Fibroblast of skin of left biceps (primary cell): ENCODE measurements around the gene IL10RB.

Experiments used
- DNase-seq, 2 experiments: peaks; one replicate each; pipeline ENCODE4 v3.0.0-alpha.2; 2013; ENCODE audit warnings: low read depth in 2 of 2

Gene IL10RB

DNA sequence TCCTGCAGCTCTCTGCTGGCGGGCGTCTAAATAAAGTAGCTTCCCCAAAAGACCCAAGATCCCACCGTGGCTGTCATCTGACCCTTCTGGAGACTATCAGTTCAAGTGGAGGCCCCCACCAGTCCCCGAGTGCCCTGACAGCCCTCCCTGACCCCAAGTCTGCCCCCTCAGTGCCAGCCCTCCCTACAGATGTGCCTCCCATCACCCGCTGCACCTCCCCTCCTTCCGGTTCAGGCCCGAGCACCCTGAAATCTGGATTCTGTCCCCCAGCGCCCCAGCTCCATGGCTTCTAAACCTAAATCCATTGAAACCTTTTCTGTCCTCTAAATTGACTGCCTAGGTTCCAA is 595 bp downstream of the IL10RB start:
- DNase-seq = no peak

- DNase-seq = no peak
These were observed 1.1 kb downstream of the IL10RB start for GRCh38 chr21:33267250-33267649.

DNA sequence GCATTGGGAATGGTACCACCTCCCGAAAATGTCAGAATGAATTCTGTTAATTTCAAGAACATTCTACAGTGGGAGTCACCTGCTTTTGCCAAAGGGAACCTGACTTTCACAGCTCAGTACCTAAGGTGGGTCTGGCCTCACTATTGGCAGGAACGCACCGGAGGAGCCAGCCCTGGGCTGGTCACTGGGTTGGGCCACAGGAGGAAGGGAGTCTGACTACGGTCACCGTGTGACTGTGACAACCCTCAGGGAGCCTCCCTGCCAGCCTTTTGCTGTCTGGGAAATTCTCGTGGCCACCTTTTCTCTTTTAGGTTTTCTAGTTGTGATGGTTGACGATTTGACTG is 2.2 kb downstream of the IL10RB start:
- no peak for DNase-seq

DNA sequence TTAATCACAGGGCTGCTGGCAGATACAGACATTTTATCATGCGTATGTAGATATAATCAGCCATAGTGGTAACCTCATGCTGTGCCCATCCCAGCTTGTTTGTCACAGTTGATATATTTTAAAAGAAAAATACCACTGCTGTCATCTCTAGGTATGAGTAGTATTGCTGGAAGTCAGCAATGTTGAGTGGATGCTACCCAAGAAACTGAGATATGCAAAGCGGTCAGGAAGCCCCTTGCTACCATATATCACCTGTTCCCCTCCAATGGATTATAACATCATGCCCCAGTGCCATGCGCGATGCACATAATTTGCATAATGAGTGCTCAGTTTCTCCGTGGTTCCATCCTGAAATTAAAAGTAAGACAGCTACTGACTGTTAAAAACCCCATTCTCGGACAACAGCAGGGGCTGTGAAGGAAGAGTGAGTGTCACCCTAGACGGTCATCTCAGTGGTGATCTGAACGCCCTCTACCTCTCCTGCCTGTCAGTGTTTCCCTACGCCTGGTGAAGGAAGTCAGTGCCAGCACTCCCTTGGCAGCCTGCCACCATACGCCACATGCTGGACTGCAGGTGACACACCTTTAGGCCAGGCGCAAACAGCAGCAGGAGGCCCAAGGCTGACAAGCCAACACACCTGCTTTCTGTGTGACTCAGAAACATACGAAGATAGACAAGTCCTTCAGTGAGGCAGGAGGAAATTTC is 2.7 kb downstream of the IL10RB start:
- DNase-seq = no peak

DNA sequence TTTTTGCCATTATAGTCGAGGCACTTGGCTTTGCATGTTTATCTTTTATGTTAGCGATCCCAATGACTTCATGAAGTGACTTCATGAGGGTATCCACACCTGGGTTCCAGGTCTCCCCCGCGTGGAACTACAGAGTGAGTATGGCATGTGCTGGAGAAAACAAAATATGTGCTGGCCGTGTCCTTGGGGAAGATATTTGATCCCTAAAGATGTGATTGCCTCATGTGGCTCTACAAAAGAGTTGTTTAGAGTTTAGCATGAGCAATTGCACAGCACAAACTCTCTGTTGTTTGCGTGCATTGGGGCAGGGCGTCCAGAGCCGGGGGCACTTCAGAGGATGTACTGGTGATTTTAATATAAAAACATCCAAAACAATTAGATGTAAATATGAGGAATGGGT is 4.8 kb downstream of the IL10RB start:
- no peak for DNase-seq

DNA sequence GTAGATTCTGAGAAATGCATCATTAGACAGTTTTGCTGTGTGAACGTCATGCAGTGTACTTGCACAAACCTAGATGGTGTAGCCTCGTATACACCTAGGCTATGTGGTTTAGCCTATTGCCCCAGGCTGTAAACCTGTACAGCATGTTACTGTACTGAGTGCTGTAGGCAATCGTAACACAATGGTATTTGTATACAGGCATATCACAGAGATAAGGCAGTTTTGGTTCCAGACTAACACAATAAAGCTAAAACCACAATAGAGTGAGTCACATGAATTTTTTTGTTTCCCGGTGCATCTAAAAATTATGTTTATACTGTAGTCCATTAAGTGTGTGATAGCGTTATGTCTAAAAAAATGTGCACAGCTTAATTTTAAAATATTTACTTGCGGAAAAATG is 6.9 kb downstream of the IL10RB start:
- no peak for DNase-seq

DNA sequence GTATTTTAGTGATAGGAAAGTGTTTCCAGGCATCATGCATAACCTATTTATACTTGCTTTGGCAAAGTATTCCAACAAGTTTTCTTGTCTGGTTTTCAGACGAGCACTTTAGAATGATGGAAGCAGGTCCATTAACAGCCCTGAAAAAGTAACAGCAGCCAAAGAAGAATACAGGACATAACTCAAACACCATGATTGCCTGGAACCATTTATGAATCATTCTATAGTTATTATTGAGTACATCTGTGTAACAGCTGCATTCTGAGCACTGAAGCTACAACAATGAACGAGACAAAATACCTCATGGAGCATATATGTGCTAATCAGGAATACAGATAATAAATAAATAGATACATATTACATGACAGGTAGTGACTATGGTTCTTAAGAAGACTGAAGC is 12.6 kb downstream of the IL10RB start:
- DNase-seq = peak; percentile 56 to 67

DNA sequence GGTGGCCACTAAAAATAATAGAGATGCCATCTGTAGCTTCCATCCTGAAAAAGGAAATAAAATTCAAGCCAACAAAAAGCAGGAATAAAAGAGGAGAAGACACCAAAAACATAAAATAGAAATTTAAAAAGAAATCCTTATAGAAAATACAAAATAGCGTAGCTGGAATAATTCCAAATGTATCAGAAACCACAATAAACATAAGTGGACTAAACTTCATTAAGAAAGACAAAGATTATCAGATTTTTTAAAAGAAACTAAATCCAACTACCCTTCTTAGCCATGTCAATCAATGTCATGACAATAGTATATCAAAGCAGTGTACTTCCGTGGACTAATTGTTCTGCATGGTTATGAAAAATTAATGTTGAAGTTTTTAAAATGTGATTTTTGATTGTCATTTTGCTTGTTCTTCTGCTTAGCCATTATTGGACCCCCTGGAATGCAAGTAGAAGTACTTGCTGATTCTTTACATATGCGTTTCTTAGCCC is 13.2 kb downstream of the IL10RB start:
- DNase-seq = no peak

- DNase-seq = no peak
These were observed 15.0 kb downstream of the IL10RB start for GRCh38 chr21:33281096-33281652.

DNA sequence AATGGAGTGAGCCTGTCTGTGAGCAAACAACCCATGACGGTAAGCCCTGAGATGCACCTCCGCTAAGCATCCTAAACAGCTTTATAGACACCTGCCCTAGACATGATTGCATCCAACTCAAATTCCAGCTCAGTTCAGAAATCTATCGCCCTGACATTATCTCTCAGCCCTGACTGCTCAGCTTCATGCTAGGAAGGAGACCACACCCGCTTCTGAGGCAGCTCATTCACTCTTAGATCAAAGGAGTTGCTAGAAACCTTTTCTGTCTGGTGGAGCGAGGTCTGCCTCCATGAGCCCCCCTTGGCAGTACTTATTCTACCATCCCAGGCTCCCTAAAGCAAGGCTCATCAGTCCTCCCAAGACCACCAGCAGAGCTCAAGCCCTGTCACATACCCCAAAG is 17.0 kb downstream of the IL10RB start:
- no peak for DNase-seq

GRCh38 chr21:33286076-33286475 is 19.9 kb downstream of the IL10RB start:
- DNase-seq = no peak

DNA sequence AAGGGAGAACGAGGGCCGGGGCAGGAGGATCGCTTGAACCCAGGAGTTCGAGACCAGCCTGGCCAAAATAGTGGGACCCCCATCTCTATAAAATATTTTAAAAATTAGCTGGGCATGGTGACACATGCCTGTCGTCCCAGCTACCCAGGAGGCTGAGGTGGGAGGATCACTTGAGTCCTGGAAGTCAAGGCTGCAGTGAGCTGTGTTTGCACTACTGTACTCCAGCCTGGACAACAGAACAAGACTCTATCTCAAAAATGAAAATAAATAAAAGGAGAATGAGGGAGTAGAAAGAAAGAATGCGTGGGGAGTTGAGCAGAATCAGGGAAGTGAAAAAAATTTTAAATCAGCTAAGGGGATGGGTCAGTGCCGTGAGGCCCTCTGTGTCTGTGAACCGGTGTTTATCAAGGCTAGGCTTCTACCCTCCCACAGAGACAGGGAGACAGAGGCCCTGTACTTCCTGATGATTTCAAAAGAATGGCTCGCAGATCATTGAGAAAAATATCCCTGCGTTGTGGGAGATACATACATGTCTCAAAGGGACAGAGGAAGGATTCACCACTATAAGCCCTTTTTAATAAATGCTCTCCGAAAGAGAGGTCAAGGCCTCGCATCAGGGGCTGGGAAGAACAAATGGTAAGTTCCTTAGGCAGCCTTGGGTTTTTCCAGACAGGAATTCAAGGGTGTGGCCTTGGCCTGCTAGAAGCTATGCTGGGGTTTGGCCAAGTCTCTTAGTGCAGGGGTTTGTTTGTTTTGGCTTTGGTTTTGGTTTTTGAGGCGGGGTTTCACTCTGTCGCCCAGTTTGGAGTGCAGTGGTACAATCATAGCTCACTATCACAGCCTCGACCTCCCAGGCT is 20.7 kb downstream of the IL10RB start:
- DNase-seq = no peak

- no peak for DNase-seq
These were observed 23.1 kb downstream of the IL10RB start for GRCh38 chr21:33289199-33289819.

GRCh38 chr21:33290441-33290840 is 24.3 kb downstream of the IL10RB start:
- no peak for DNase-seq

DNA sequence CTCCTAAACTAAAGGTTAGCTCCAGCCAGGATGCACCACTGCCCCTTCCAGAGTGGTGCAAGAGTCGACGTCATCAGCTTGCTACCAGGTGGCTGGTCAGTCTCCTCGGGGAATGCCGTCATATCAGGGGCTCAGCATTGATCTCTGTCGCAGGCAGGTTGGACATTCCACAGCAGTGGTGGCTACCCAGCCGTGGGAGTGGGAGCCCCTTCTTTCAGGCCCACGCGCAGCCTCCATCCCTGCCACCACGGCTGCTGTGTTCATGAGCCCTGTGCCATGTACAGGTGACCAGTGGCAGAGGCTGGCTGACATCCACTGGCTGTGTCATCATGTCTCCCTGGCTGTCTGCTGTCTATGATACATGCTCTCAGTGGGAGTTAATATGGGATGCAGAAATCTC is 25.5 kb downstream of the IL10RB start:
- no peak for DNase-seq

DNA sequence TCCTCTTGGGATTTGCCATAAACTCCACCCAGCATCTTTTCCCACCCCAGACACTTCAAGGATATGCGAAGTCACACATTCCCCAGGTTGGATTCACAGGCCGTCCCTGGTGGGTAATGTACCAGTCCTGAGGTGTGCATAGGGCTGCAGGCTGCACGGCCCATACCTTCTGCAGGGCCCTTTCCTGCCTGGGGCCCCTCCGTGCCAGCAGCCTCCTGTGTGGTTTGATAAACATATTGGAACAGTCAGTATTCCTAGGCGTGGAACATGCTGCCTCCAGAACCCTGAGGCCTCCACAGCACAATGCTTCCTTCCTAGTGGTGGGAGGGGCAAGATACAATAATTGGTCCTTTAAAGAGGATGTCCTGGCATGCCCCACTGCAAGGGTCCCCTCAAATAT is 26.6 kb downstream of the IL10RB start:
- DNase-seq = no peak

- no peak for DNase-seq
These were observed 27.0 kb downstream of the IL10RB start for GRCh38 chr21:33293136-33293535.

DNA sequence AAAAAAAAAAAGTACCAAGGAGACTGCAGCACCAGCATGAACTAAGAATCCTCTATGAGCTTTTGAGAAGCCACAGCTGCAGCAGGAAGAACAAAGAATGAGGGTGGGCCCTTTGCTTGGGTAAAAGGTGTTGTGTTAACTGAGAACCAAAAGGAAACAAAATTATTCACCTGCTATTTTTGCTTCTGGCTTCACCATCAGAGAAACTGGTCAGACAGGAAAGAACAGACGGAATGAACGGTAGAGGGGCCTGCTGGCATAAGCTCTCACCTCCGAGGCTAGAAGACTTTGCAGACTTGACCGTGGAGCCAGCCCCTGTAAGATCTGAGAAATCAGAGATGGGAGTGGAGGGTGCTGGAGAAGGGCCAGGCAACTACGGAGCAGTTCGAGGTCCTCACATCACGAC is 27.6 kb downstream of the IL10RB start:
- no peak for DNase-seq

DNA sequence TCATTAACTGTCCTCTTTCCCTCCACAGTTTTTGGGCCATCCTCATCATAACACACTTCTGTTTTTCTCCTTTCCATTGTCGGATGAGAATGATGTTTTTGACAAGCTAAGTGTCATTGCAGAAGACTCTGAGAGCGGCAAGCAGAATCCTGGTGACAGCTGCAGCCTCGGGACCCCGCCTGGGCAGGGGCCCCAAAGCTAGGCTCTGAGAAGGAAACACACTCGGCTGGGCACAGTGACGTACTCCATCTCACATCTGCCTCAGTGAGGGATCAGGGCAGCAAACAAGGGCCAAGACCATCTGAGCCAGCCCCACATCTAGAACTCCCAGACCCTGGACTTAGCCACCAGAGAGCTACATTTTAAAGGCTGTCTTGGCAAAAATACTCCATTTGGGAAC is 30.0 kb downstream of the IL10RB start:
- no peak for DNase-seq

- DNase-seq = no peak
These were observed 33.1 kb downstream of the IL10RB start for GRCh38 chr21:33299181-33299752.

DNA sequence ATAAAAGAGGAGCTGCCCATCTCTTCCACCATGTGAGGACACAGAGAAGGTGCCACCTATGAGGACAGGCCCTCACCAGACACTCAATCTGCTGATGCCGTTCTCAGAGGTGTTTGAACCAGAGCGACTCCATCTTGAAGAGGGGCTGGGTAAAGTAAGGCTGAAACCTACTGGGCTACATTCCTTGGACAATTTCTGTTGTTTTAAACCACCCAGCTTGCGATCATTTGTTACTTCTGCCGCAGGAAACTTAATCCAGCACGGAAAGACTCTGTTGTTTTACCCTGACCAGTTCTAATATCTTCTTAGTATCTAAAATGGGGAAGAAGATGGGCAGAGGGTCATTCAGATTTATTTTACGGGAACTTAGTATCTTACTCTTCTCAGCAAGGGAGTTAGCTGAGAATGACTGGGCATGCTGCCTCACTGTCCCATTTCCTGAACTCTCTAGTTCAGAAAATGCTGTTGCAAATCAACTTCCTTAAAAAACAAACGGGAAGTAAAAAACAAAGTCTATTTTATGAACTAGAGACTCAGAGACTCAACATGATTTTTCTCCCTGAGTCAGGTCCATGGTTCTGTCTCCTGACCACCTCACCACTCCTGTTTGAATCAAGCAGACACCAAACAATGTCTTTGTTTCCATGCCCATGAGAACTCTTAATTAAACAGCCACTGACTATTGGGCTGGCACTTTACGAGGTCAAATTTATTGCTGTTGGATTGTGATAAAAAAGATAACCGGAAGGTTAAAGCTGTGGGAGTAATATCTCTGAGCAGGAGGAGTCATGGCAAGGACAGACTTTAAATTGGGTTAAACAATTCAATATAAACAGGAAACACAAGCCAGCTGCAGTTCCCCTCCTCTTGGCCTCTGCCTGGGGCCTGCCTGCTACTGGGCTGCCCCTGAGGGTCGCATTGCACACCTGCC is 34.8 kb downstream of the IL10RB start:
- DNase-seq = no peak
